H1 (cell line): ENCODE measurements around the gene MYO7B. TPM values are rescaled to one million over a fixed set of nuclear protein-coding genes. Genes with fewer than 3 reads are reported as not detected.

ENCODE experiments used
- CTCF ChIA-PET: fragments of 300-600 bp; sonication (Branson Sonifier 250); formaldehyde crosslinking; loops from one replicate; lab custom pipeline; 2021; ENCODE audit not compliant: partially characterized antibody; lab: Charles Lee
- POLR2A ChIA-PET: fragments of 300-600 bp; sonication (Branson Sonifier 250); formaldehyde crosslinking; loops from one replicate; lab custom pipeline; 2021; ENCODE audit warnings: inconsistent platforms; ENCODE audit not compliant: partially characterized antibody; lab: Charles Lee
- DNase-seq, 2 experiments: peaks; one replicate each; pipeline versions ENCODE4 v3.0.0 to v3.0.0-alpha.2; 2010 to 2022; ENCODE audit warnings: low spot score in 2 of 2, low read depth in 1 of 2, mixed read lengths in 1 of 2
- FAIRE-seq: peaks from 2 replicates; lab custom pipeline; 2011; peaks lifted over from hg19 to GRCh38; lab: Jason Lieb, UNC
- H2AFZ ChIP-seq: 2 replicates; pipeline ENCODE4 v1.8.1; 2012; ENCODE audit warnings: low read length, inconsistent platforms
- H2AK5ac ChIP-seq: 2 replicates; pipeline ENCODE4 v1.6.1; 2013; ENCODE audit warnings: low read depth, low read length
- H2BK120ac ChIP-seq: replicated peaks from 2 replicates; pipeline ENCODE3; 2013; ENCODE audit warnings: low read depth, low read length, inconsistent platforms
- H2BK12ac ChIP-seq: 2 replicates; pipeline ENCODE4 v1.6.1; 2013; ENCODE audit warnings: low read depth, low read length
- H2BK15ac ChIP-seq: 2 replicates; pipeline ENCODE4 v1.6.1; 2013; ENCODE audit warnings: low read length
- H2BK20ac ChIP-seq: 2 replicates; pipeline ENCODE4 v1.6.1; 2013; ENCODE audit warnings: low read length
- H2BK5ac ChIP-seq: 2 replicates; pipeline ENCODE4 v1.6.1; 2013; ENCODE audit warnings: low read depth, low read length
- H3K14ac ChIP-seq: 2 replicates; pipeline ENCODE4 v1.6.1; 2013; ENCODE audit warnings: inconsistent platforms; ENCODE audit not compliant: insufficient read length
- H3K18ac ChIP-seq: 2 replicates; pipeline ENCODE4 v1.6.1; 2013; ENCODE audit warnings: low read length; ENCODE audit errors: extremely low read depth
- H3K23ac ChIP-seq: 2 replicates; pipeline ENCODE4 v1.6.1; 2013; ENCODE audit warnings: inconsistent platforms; ENCODE audit not compliant: insufficient read length
- H3K23me2 ChIP-seq: 2 replicates; pipeline ENCODE4 v1.6.1; 2013; ENCODE audit warnings: low read depth, low read length
- H3K27ac ChIP-seq: 2 replicates; pipeline ENCODE4 v1.6.1; 2011; ENCODE audit warnings: low read depth, low read length, inconsistent platforms
- H3K27me3 ChIP-seq, 4 experiments: replicated peaks in 1 of 4; 1 replicate in 1 of 4; 2 replicates in 3 of 4; pipeline versions ENCODE4 v1.6.1 to v1.8.1; 2011 to 2013; ENCODE audit warnings: low read length in 3 of 4, mild to moderate bottlenecking in 3 of 4, inconsistent platforms in 2 of 4, mixed read lengths in 2 of 4, moderate library complexity in 1 of 4; ENCODE audit not compliant: control insufficient read depth in 3 of 4, insufficient read depth in 3 of 4; ENCODE audit errors: extremely low read depth in 1 of 4
- H3K36me3 ChIP-seq, 4 experiments: 2 replicates each; pipeline versions ENCODE4 v1.6.1 to v1.8.1; 2011 to 2013; ENCODE audit warnings: mild to moderate bottlenecking in 4 of 4, low read length in 3 of 4, moderate library complexity in 2 of 4, control low read depth in 1 of 4, inconsistent platforms in 1 of 4; ENCODE audit not compliant: insufficient read depth in 4 of 4, control insufficient read depth in 2 of 4
- H3K4ac ChIP-seq: replicated peaks from 2 replicates; pipeline ENCODE3; 2013; ENCODE audit warnings: low read length, low read depth, mixed read lengths, inconsistent platforms; ENCODE audit not compliant: insufficient read length
- H3K4me1 ChIP-seq, 4 experiments: replicated peaks in 1 of 4; 1 replicate in 1 of 4; 2 replicates in 3 of 4; pipeline versions ENCODE4 v1.6.1 to v1.8.1; 2011 to 2013; ENCODE audit warnings: low read length in 3 of 4, inconsistent platforms in 2 of 4, mixed read lengths in 1 of 4; ENCODE audit not compliant: insufficient read depth in 4 of 4, control insufficient read depth in 3 of 4
- H3K4me2 ChIP-seq, 2 experiments: 2 replicates each; pipeline versions ENCODE4 v1.6.1 to v1.8.1; 2011 to 2013; ENCODE audit warnings: low read depth in 2 of 2, low read length in 2 of 2, control low read depth in 1 of 2, inconsistent platforms in 1 of 2, mild to moderate bottlenecking in 1 of 2; ENCODE audit not compliant: insufficient read depth in 1 of 2
- H3K4me3 ChIP-seq, 4 experiments: fragments of 200-600, 300-600 bp in 1 of 4; sonication (generic), shearing (Covaris generic), sonication (Bioruptor Twin) in 1 of 4; 2 replicates each; pipeline versions ENCODE4 v1.5.1 to v1.8.1; 2011 to 2016; ENCODE audit warnings: low read length in 4 of 4, low read depth in 3 of 4, control low read depth in 2 of 4, inconsistent platforms in 2 of 4, mild to moderate bottlenecking in 2 of 4, mixed read lengths in 1 of 4, moderate library complexity in 1 of 4; ENCODE audit not compliant: insufficient read depth in 2 of 4; ENCODE audit errors: extremely low read depth in 1 of 4
- H3K56ac ChIP-seq: replicated peaks from 2 replicates; pipeline ENCODE3; 2013; ENCODE audit warnings: low read depth, mild to moderate bottlenecking, mixed read lengths, low read length, inconsistent platforms; ENCODE audit not compliant: insufficient read length
- H3K79me1 ChIP-seq: 2 replicates; pipeline ENCODE4 v1.6.1; 2013; ENCODE audit warnings: low read depth, low read length, control low read depth
- H3K79me2 ChIP-seq, 2 experiments: 2 replicates each; pipeline versions ENCODE4 v1.6.1 to v1.8.1; 2012 to 2013; ENCODE audit warnings: low read length in 2 of 2, mild to moderate bottlenecking in 2 of 2, inconsistent platforms in 1 of 2; ENCODE audit not compliant: insufficient read depth in 2 of 2, control insufficient read depth in 1 of 2
- H3K9ac ChIP-seq, 4 experiments: replicated peaks in 1 of 4; 1 replicate in 1 of 4; 2 replicates in 3 of 4; pipeline versions ENCODE4 v1.6.1 to v1.8.1; 2011 to 2013; ENCODE audit warnings: low read depth in 3 of 4, low read length in 3 of 4, control low read depth in 2 of 4, mild to moderate bottlenecking in 2 of 4, moderate library complexity in 2 of 4, inconsistent platforms in 1 of 4; ENCODE audit errors: extremely low read depth in 1 of 4
- H3K9me3 ChIP-seq, 2 experiments: 2 replicates each; pipeline versions ENCODE4 v1.6.1 to v1.8.1; 2012 to 2013; ENCODE audit warnings: mild to moderate bottlenecking in 2 of 2, moderate library complexity in 2 of 2, control low read depth in 1 of 2, inconsistent platforms in 1 of 2, low read depth in 1 of 2, low read length in 1 of 2, mixed read lengths in 1 of 2; ENCODE audit not compliant: insufficient read depth in 2 of 2
- H4K20me1 ChIP-seq, 2 experiments: replicated peaks in 1 of 2; 2 replicates each; pipeline versions ENCODE3 to v1.8.1; 2011 to 2013; ENCODE audit warnings: inconsistent platforms in 2 of 2, low read length in 2 of 2, mild to moderate bottlenecking in 1 of 2; ENCODE audit not compliant: insufficient read depth in 2 of 2, control insufficient read depth in 1 of 2
- H4K5ac ChIP-seq: 2 replicates; pipeline ENCODE4 v1.6.1; 2013; ENCODE audit warnings: low read length, low read depth, mixed read lengths, inconsistent platforms; ENCODE audit not compliant: insufficient read length
- H4K8ac ChIP-seq: 2 replicates; pipeline ENCODE4 v1.8.0; 2013; ENCODE audit warnings: mild to moderate bottlenecking, moderate library complexity, low read length, inconsistent platforms; ENCODE audit not compliant: insufficient read depth; ENCODE audit errors: extremely low read depth
- H4K91ac ChIP-seq: replicated peaks from 2 replicates; pipeline ENCODE3; 2013; ENCODE audit warnings: low read length, mixed read lengths, inconsistent platforms; ENCODE audit not compliant: insufficient read length
- BACH1 ChIP-seq: IDR thresholded peaks from 2 replicates; pipeline ENCODE4 v1.6.1; 2012; ENCODE audit warnings: low read length, improper control_type of control experiment
- EZH2 ChIP-seq: fragments of 200-600 bp; sonication (generic); IDR thresholded peaks from 2 replicates; pipeline ENCODE4 v1.7.1; 2012; ENCODE audit warnings: low read depth, mild to moderate bottlenecking, moderate library complexity, low read length, inconsistent platforms; ENCODE audit not compliant: severe bottlenecking
- JUN ChIP-seq: IDR thresholded peaks from 2 replicates; pipeline ENCODE4 v1.6.1; 2011; ENCODE audit warnings: low read depth, mild to moderate bottlenecking, improper control_type of control experiment, low read length
- PHF8 ChIP-seq: fragments of 200-600 bp; sonication (generic); conservative IDR thresholded peaks from 2 replicates; pipeline ENCODE4 v1.7.1; 2012; ENCODE audit warnings: low read depth, mild to moderate bottlenecking, inconsistent platforms, low read length, moderate library complexity
- RAD21 ChIP-seq, 2 experiments: IDR thresholded peaks in 1 of 2; conservative IDR thresholded peaks in 1 of 2; 2 replicates each; pipeline ENCODE4 v1.6.1; 2011; ENCODE audit warnings: low read depth in 2 of 2, low read length in 2 of 2, improper control_type of control experiment in 1 of 2, inconsistent platforms in 1 of 2, mild to moderate bottlenecking in 1 of 2, moderate library complexity in 1 of 2
- SIN3A ChIP-seq, 2 experiments: IDR thresholded peaks in 1 of 2; conservative IDR thresholded peaks in 1 of 2; 2 replicates each; pipeline ENCODE4 v1.6.1; 2011 to 2012; ENCODE audit warnings: low read length in 2 of 2, improper control_type of control experiment in 1 of 2, low read depth in 1 of 2, mild to moderate bottlenecking in 1 of 2
- SP4 ChIP-seq: IDR thresholded peaks from 2 replicates; pipeline ENCODE4 v1.6.1; 2012; ENCODE audit warnings: low read length, inconsistent platforms
- SRF ChIP-seq: IDR thresholded peaks from 2 replicates; pipeline ENCODE4 v1.6.1; 2011; ENCODE audit warnings: mild to moderate bottlenecking, low read depth, low read length, moderate library complexity
- WGBS, 2 experiments: shearing (Covaris generic) in 1 of 2; methylation state at CpG; one replicate each; pipeline versions ENCODE4 v1.1.6 to v1.1.7; 2013 to 2015; ENCODE audit warnings: low lambda C conversion rate in 2 of 2, mixed read lengths in 2 of 2, inconsistent platforms in 1 of 2, low coverage in 1 of 2, missing lambda C conversion rate in 1 of 2; ENCODE audit not compliant: insufficient replicate concordance in 2 of 2, insufficient coverage in 1 of 2, insufficient read length in 1 of 2; ENCODE audit errors: extremely low coverage in 1 of 2, missing lambda C conversion rate in 1 of 2; 5-methylcytosine and 5-hydroxymethylcytosine counted together
- polyA plus RNA-seq, 7 experiments: library from polyadenylated mRNA; depleted of rRNA in 3 of 7; stranded (reverse) in 5 of 7; unstranded in 2 of 7; fragments of >200 nt in 5 of 7; fragments of 200-250 nt in 2 of 7; gene quantifications; 1 replicate in 5 of 7; 2 replicates in 1 of 7; 4 replicates in 1 of 7; pipeline versions ENCODE4 v1.2.1 to v1.2.3, GENCODE V29; 2011 to 2013; ENCODE audit warnings: missing spikeins in 2 of 7, mixed read lengths in 2 of 7
- total RNA-seq: library from RNA; stranded (reverse); fragmentation: NEBNext Ultra II Directional; extraction: Animal tissue kit (Norgen Biotek cat#: 25700); gene quantifications from 2 replicates; pipeline ENCODE4 v1.2.1, GENCODE V29; 2021
- TF ChIP-seq, protein P1 (sequence below): IDR thresholded peaks from 2 replicates; pipeline ENCODE4 v1.6.1; 2011; ENCODE audit warnings: low read depth, mild to moderate bottlenecking, low read length; ENCODE audit not compliant: insufficient read depth

The MYO7B gene
- total and polyA plus RNA-seq, 2 of the 8 experiments (the other 6 are each of a cell fraction or from before 2014, with no cell fraction given): not detected

GRCh38 chr2:127675331-127676261, 140.1 kb downstream of the MYO7B start, which contains the start of gene LIMS2:
Gene LIMS2 (minus strand): TSS chr2:127675530. CDS start chr2:127675024, 506 bp downstream.
- CTCF ChIA-PET: interaction anchor here (0.7 to 4.1 kb wide), 11 partner anchors 9 to 196 kb away, joined by 3 to 34 read pairs (median 3); no protein-coding TSS in a partner anchor
- peak within 1 kb of the TSS; percentile 76; the same call in 1 of the 2 replicates for H4K8ac ChIP-seq
- H2BK120ac ChIP-seq: no peak within 1 kb of the TSS
- POLR2A ChIA-PET: interaction anchor here (1.0 to 4.9 kb wide), 5 partner anchors 11 to 28 kb away, joined by 3 to 21 read pairs (median 4); partner anchors contain the start of gene SFT2D3
- H3K14ac ChIP-seq: no peak within 1 kb of the TSS
- no peak within 1 kb of the TSS for H2BK20ac ChIP-seq
- H3K23ac ChIP-seq: no peak within 1 kb of the TSS
- no peak within 1 kb of the TSS for H2BK15ac ChIP-seq
- no peaks in the 10 kb centered on the region for H3K9me3 ChIP-seq
- no peak for FAIRE-seq
- H3K79me2 ChIP-seq: no peaks in the 10 kb centered on the region
- no peaks in the 10 kb centered on the region for H3K36me3 ChIP-seq
- H3K9ac ChIP-seq: peak within 1 kb of the TSS in 2 of 4 experiments; percentile 8 to 20; a peak in 2 of 7 replicates
- peaks cover 2% of the 10 kb centered on the region; the same call in 1 of the 2 replicates for H3K23me2 ChIP-seq
- no peak within 1 kb of the TSS for H2BK12ac ChIP-seq
- no peak within 1 kb of the TSS for H2AK5ac ChIP-seq
- no peaks in the 10 kb centered on the region for H4K20me1 ChIP-seq
- H3K27me3 ChIP-seq: peaks cover 10 to 57% (median 33%) of the 10 kb centered on the region in 4 experiments
- peak within 1 kb of the TSS; percentile 66 to 82 for H3K4me2 ChIP-seq
- no peak within 1 kb of the TSS for H3K27ac ChIP-seq
- no peak within 1 kb of the TSS for H2BK5ac ChIP-seq
- H4K91ac ChIP-seq: no peak within 1 kb of the TSS
- WGBS, 2 experiments: 8% methylated on average over 36 of the region's 56 CpGs; no CpG with 5 or more reads in 1 of the 2 experiments
- no peak within 1 kb of the TSS for H3K4ac ChIP-seq
- H3K79me1 ChIP-seq: peaks cover 2% of the 10 kb centered on the region; the same call in 1 of the 2 replicates
- H3K4me3 ChIP-seq: peak within 1 kb of the TSS; percentile 46 to 70 (median 66)
- no peak within 1 kb of the TSS for H3K56ac ChIP-seq
- no peak within 1 kb of the TSS; the same call in 1 of the 2 replicates for H3K18ac ChIP-seq
- H3K4me1 ChIP-seq: peaks cover 0 to 4% (median 0%) of the 10 kb centered on the region in 4 experiments; a peak in 3 of 7 replicates
- H4K5ac ChIP-seq: no peak within 1 kb of the TSS
- peak within 1 kb of the TSS; percentile 49; the same call in 1 of the 2 replicates for H2AFZ ChIP-seq
- peak in 1 of 2 experiments; percentile 66 for DNase-seq
- peak; percentile 25 to 48; a peak in 3 of 4 replicates for TF ChIP-seq RAD21 (IDR thresholded peaks at IDR 0.05 in 1 of 2, conservative IDR thresholded peaks at IDR 0.05 in 1 of 2; ENCODE audit: low read depth in 2 of 2, low read length in 2 of 2)
- TF ChIP-seq SRF: no peak
- TF ChIP-seq BACH1: no peak
- no peak for TF ChIP-seq SP4
- TF ChIP-seq JUN: no peak
- peak; percentile 35 for TF ChIP-seq EZH2
- TF ChIP-seq PHF8: no peak
- 0 out of 4 replicates have a peak, but pooled peaks of 1 of the 2 experiments have one; percentile 23 for TF ChIP-seq SIN3A (conservative IDR thresholded peaks at IDR 0.05 in 1 of 2, IDR thresholded peaks at IDR 0.05 in 1 of 2; ENCODE audit: low read depth in 1 of 2, low read length in 2 of 2)
- TF ChIP-seq, protein P1, sequence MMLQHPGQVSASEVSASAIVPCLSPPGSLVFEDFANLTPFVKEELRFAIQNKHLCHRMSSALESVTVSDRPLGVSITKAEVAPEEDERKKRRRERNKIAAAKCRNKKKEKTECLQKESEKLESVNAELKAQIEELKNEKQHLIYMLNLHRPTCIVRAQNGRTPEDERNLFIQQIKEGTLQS: no peak
